Endodermal cell (in vitro differentiated cells): ENCODE results near the gene ANLN. TPM values are rescaled to one million over a fixed set of nuclear protein-coding genes. Genes with fewer than 3 reads are reported as not detected.
"Not testable (repeated sequence)": the region's sequence is repeated elsewhere in the genome, so short reads cannot be mapped to it uniquely, and the experiment has no call there.

Experiments
- DNase-seq: peaks from one replicate; pipeline ENCODE4 v3.0.0-alpha.2; 2017
- H3K27ac ChIP-seq: 2 replicates; pipeline ENCODE4 v1.5.1; 2013; ENCODE audit warnings: mild to moderate bottlenecking, low read depth, low read length, moderate library complexity
- H3K27me3 ChIP-seq: 2 replicates; pipeline ENCODE4 v1.6.1; 2013; ENCODE audit warnings: mild to moderate bottlenecking, low read length, moderate library complexity; ENCODE audit not compliant: insufficient read depth, control insufficient read depth, poor library complexity, severe bottlenecking
- H3K36me3 ChIP-seq: 2 replicates; pipeline ENCODE4 v1.7.0; 2013; ENCODE audit warnings: mild to moderate bottlenecking, low read length, moderate library complexity; ENCODE audit not compliant: control insufficient read depth, insufficient read depth
- H3K4me1 ChIP-seq: one replicate; pipeline ENCODE4 v1.7.0; 2013; ENCODE audit warnings: low read length; ENCODE audit not compliant: control insufficient read depth, insufficient read depth
- H3K4me3 ChIP-seq: 2 replicates; pipeline ENCODE4 v1.5.1; 2013; ENCODE audit warnings: mild to moderate bottlenecking, low read length, moderate library complexity
- H3K9ac ChIP-seq: 2 replicates; pipeline ENCODE4 v1.6.1; 2013; ENCODE audit warnings: mild to moderate bottlenecking, low read length, moderate library complexity; ENCODE audit not compliant: poor library complexity, severe bottlenecking; ENCODE audit errors: extremely low read depth
- H3K9me3 ChIP-seq: 2 replicates; pipeline ENCODE4 v1.6.1; 2013; ENCODE audit warnings: mild to moderate bottlenecking, low read length, moderate library complexity; ENCODE audit not compliant: control insufficient read depth
- H3K27ac Mint-ChIP-seq: 2 replicates; pipeline ENCODE4 v1.8.0; 2020; ENCODE audit warnings: mixed read lengths
- H3K27me3 Mint-ChIP-seq: 2 replicates; pipeline ENCODE4 v1.8.0; 2021; ENCODE audit warnings: mild to moderate bottlenecking, mixed read lengths; ENCODE audit not compliant: insufficient read depth
- H3K36me3 Mint-ChIP-seq: 2 replicates; pipeline ENCODE4 v1.8.0; 2020; ENCODE audit warnings: low read depth, mixed read lengths
- H3K4me1 Mint-ChIP-seq: 2 replicates; pipeline ENCODE4 v1.8.0; 2020; ENCODE audit warnings: mixed read lengths
- H3K4me3 Mint-ChIP-seq: 2 replicates; pipeline ENCODE4 v1.8.0; 2020; ENCODE audit warnings: mild to moderate bottlenecking, moderate library complexity, mixed read lengths
- H3K9me3 Mint-ChIP-seq: 2 replicates; pipeline ENCODE4 v1.8.0; 2020; ENCODE audit warnings: mild to moderate bottlenecking, mixed read lengths
- CTCF ChIP-seq: fragments of 200-600 bp; sonication (generic); conservative IDR thresholded peaks from 2 replicates; pipeline ENCODE4 v1.5.0; 2021; ENCODE audit warnings: antibody characterized with exemption, mild to moderate bottlenecking
- WGBS, 2 experiments: methylation state at CpG; one replicate each; pipeline versions ENCODE4 v1.1.5 to v1.1.7; 2013; ENCODE audit warnings: missing lambda C conversion rate in 2 of 2, mixed read lengths in 1 of 2; ENCODE audit not compliant: insufficient coverage in 1 of 2, insufficient read length in 1 of 2; 5-methylcytosine and 5-hydroxymethylcytosine counted together
- total RNA-seq, 2 donors: library from RNA; stranded (reverse); fragmentation: NEBNext Ultra II Directional in 1 of 2; extraction: Animal tissue kit (Norgen Biotek cat#: 25700) in 1 of 2; gene quantifications; 2 replicates in 1 of 2; 3 replicates in 1 of 2; pipeline ENCODE4 v1.2.1, GENCODE V29; 2021

Gene ANLN
- total RNA-seq, 2 donors from 2014 or later, result 78.6 to 138 TPM

GRCh38 chr7:36379831-36380504 lies 9.7 kb upstream of the ANLN start:
- 86 to 100% methylated on average over 2 of the region's 2 CpGs for WGBS, 2 experiments

GRCh38 chr7:36381056-36381455 lies 8.6 kb upstream of the ANLN start:
- WGBS, 2 experiments, result 88% methylated on average over 2 of the region's 2 CpGs; no CpG with 5 or more reads in 1 of the 2 experiments
- Histone ChIP-seq H3K36me3 (no peaks in the 10 kb centered on the region), H3K9ac (no peak overlapping the region), H3K9me3 (peaks cover 11% of the 10 kb centered on the region), H3K27me3 (no peaks in the 10 kb centered on the region), H3K4me3 (no peak overlapping the region), H3K4me1 (no peaks in the 10 kb centered on the region), H3K27ac (no peak overlapping the region)
- DNase-seq, result no peak
- peaks cover 11% of the 10 kb centered on the region for H3K27me3 Mint-ChIP-seq
- no peak for TF ChIP-seq CTCF
- peaks cover 8% of the 10 kb centered on the region for H3K9me3 Mint-ChIP-seq
- H3K4me3 Mint-ChIP-seq, result no peak overlapping the region
- H3K27ac Mint-ChIP-seq, result no peak overlapping the region
- H3K36me3 Mint-ChIP-seq, result no peaks in the 10 kb centered on the region
- H3K4me1 Mint-ChIP-seq, result no peaks in the 10 kb centered on the region

More at GRCh38 chr7:36379831-36380504, 9.7 kb upstream of the ANLN start:
- Histone ChIP-seq H3K9me3 (peaks cover 11% of the 10 kb centered on the region), H3K27ac (no peak overlapping the region), H3K9ac (no peak overlapping the region), H3K36me3 (no peaks in the 10 kb centered on the region), H3K4me1 (no peaks in the 10 kb centered on the region), H3K27me3 (no peaks in the 10 kb centered on the region), H3K4me3 (no peak overlapping the region)
- Mint-ChIP-seq H3K27ac (no peak overlapping the region), H3K36me3 (no peaks in the 10 kb centered on the region), H3K27me3 (peaks cover 15% of the 10 kb centered on the region), H3K9me3 (peaks cover 8% of the 10 kb centered on the region), H3K4me3 (no peak overlapping the region), H3K4me1 (no peaks in the 10 kb centered on the region)
- DNase-seq, result no peak
- no peak for TF ChIP-seq CTCF

GRCh38 chr7:36383284-36383683 lies 6.4 kb upstream of the ANLN start:
- not testable (repeated sequence) for H3K27me3 ChIP-seq, H3K9me3 Mint-ChIP-seq, DNase-seq, H3K9ac ChIP-seq, H3K27ac Mint-ChIP-seq, H3K27me3 Mint-ChIP-seq, H3K36me3 ChIP-seq, H3K4me3 ChIP-seq, H3K36me3 Mint-ChIP-seq, H3K4me1 Mint-ChIP-seq, H3K4me1 ChIP-seq, H3K4me3 Mint-ChIP-seq, H3K27ac ChIP-seq
- WGBS, 2 experiments, result 100% methylated on average over 2 of the region's 3 CpGs; no CpG with 5 or more reads in 1 of the 2 experiments
- peaks cover 11% of the 10 kb centered on the region for H3K9me3 ChIP-seq

- not testable (repeated sequence) for H3K27me3 ChIP-seq, H3K27ac Mint-ChIP-seq, H3K27ac ChIP-seq, DNase-seq, H3K4me3 ChIP-seq, H3K27me3 Mint-ChIP-seq, H3K36me3 Mint-ChIP-seq, H3K4me3 Mint-ChIP-seq, H3K9me3 Mint-ChIP-seq, H3K9me3 ChIP-seq, H3K9ac ChIP-seq, H3K4me1 ChIP-seq, H3K4me1 Mint-ChIP-seq, H3K36me3 ChIP-seq
- 90 to 92% methylated on average over 2 to 3 of the region's 3 CpGs for WGBS, 2 experiments
Measured at GRCh38 chr7:36385646-36386045, 4.0 kb upstream of the ANLN start.
